Measurements from ENCODE around the gene ADGRA1.

The ADGRA1 gene

GRCh38 chr10:133096616-133097269 is 9.0 kb downstream of the ADGRA1 start:
- TF ChIP-seq TCF12 (IDR thresholded peaks at IDR 0.05; ENCODE audit: low read depth) (no peak), NFIC (IDR thresholded peaks at IDR 0.05) (no peak), EGR1 (IDR thresholded peaks at IDR 0.05) (no peak), EP300 (IDR thresholded peaks at IDR 0.05; ENCODE audit: borderline replicate concordance) (no peak), ZBTB7A (IDR thresholded peaks at IDR 0.05; ENCODE audit: low read depth) (no peak), MAX (IDR thresholded peaks at IDR 0.05) (no peak)

DNA sequence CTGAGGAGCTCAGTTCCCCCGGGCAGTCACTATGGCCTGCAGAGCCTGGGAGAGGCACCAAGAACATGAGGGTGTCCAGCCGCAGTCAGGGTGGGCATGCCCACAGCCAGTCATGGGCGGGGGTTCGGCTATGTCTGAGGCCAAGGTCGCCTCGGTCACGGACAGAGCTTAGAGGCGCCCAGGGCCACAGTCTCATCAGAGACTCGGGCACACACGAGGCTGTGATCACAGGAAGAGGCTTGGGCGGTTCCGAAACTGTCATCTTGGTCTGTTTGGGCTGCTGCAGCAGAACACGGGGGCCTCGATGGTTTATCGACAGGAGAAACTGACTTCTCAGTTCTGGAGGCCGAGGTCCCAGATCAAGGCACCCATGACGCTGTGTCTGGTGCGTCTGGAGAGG is 9.7 kb downstream of the ADGRA1 start:
- TF ChIP-seq ZBTB7A (IDR thresholded peaks at IDR 0.05; ENCODE audit: low read depth) (no peak), YY1 (IDR thresholded peaks at IDR 0.05; ENCODE audit: low read depth) (no peak)

GRCh38 chr10:133097961-133098360 is 10.2 kb downstream of the ADGRA1 start:
- TF ChIP-seq ZBTB7A (IDR thresholded peaks at IDR 0.05; ENCODE audit: low read depth) = no peak
- no peak for TF ChIP-seq USF1 (IDR thresholded peaks at IDR 0.05)
- no peak for TF ChIP-seq TAF1 (IDR thresholded peaks at IDR 0.05; ENCODE audit: low read depth)
- TF ChIP-seq, protein P1, sequence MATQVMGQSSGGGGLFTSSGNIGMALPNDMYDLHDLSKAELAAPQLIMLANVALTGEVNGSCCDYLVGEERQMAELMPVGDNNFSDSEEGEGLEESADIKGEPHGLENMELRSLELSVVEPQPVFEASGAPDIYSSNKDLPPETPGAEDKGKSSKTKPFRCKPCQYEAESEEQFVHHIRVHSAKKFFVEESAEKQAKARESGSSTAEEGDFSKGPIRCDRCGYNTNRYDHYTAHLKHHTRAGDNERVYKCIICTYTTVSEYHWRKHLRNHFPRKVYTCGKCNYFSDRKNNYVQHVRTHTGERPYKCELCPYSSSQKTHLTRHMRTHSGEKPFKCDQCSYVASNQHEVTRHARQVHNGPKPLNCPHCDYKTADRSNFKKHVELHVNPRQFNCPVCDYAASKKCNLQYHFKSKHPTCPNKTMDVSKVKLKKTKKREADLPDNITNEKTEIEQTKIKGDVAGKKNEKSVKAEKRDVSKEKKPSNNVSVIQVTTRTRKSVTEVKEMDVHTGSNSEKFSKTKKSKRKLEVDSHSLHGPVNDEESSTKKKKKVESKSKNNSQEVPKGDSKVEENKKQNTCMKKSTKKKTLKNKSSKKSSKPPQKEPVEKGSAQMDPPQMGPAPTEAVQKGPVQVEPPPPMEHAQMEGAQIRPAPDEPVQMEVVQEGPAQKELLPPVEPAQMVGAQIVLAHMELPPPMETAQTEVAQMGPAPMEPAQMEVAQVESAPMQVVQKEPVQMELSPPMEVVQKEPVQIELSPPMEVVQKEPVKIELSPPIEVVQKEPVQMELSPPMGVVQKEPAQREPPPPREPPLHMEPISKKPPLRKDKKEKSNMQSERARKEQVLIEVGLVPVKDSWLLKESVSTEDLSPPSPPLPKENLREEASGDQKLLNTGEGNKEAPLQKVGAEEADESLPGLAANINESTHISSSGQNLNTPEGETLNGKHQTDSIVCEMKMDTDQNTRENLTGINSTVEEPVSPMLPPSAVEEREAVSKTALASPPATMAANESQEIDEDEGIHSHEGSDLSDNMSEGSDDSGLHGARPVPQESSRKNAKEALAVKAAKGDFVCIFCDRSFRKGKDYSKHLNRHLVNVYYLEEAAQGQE (IDR thresholded peaks at IDR 0.05; ENCODE audit: low read depth) = no peak
- no peak for TF ChIP-seq CREB1 (IDR thresholded peaks at IDR 0.05; ENCODE audit: low read depth)
- TF ChIP-seq RAD21 (IDR thresholded peaks at IDR 0.05; ENCODE audit: low read depth) = no peak
- TF ChIP-seq CEBPB (IDR thresholded peaks at IDR 0.05) = no peak
- TF ChIP-seq YY1 (IDR thresholded peaks at IDR 0.05; ENCODE audit: low read depth) = no peak

DNA sequence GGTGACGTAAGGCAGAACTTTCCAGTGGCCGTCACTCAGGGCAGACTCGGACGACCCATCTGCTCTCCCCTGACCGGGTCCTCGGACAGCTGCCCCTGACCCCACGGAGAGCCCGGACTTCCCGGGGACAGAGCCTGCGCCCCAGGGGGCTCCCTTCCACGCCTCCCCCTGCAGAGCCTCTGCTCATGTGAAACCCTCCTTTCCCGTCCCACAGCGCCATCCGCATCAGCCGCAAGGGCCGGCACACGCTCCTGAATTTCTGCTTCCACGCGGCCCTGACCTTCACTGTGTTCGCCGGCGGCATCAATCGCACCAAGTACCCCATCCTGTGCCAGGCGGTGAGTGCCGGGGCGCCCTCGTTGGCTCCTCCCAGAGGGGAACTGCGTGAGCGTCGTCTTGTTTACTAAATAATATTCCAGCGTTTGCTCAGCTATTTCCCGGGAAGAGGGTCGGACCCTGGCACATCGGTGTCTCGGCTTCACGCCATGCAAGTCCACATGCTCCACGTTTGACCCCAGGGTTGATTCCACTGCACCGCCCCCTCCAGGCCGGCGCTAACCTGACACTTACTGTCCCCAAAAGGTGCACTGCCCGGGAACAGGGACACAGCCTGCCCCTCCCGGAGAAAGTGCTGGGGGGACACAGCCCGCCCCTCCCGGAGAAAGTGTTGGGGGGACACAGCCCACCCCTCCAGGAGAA is 10.9 kb downstream of the ADGRA1 start:
- peak; percentile 32; the same call in 1 of the 2 replicates for TF ChIP-seq MAX (IDR thresholded peaks at IDR 0.05)
- no peak for TF ChIP-seq EP300 (IDR thresholded peaks at IDR 0.05; ENCODE audit: borderline replicate concordance)

- no peak for TF ChIP-seq NFIC (IDR thresholded peaks at IDR 0.05)
- no peak for TF ChIP-seq CEBPB (IDR thresholded peaks at IDR 0.05)
- TF ChIP-seq, protein P1 (IDR thresholded peaks at IDR 0.05; ENCODE audit: low read depth) = no peak
- no peak for TF ChIP-seq TAF1 (IDR thresholded peaks at IDR 0.05; ENCODE audit: low read depth)
- no peak for TF ChIP-seq EP300 (IDR thresholded peaks at IDR 0.05; ENCODE audit: borderline replicate concordance)
- no peak for TF ChIP-seq ZBTB7A (IDR thresholded peaks at IDR 0.05; ENCODE audit: low read depth)
- TF ChIP-seq RAD21 (IDR thresholded peaks at IDR 0.05; ENCODE audit: low read depth) = no peak
- TF ChIP-seq TEAD4 (IDR thresholded peaks at IDR 0.05) = no peak
- no peak for TF ChIP-seq MAX (IDR thresholded peaks at IDR 0.05)
- TF ChIP-seq TCF12 (IDR thresholded peaks at IDR 0.05; ENCODE audit: low read depth) = no peak
- TF ChIP-seq FOXM1 (IDR thresholded peaks at IDR 0.05; ENCODE audit: borderline replicate concordance, low read depth) = no peak
- no peak for TF ChIP-seq USF1 (IDR thresholded peaks at IDR 0.05)
- TF ChIP-seq YY1 (IDR thresholded peaks at IDR 0.05; ENCODE audit: low read depth) = no peak
- no peak for TF ChIP-seq EGR1 (IDR thresholded peaks at IDR 0.05)
- TF ChIP-seq CREB1 (IDR thresholded peaks at IDR 0.05; ENCODE audit: low read depth) = no peak
Measured at GRCh38 chr10:133099571-133099970, 11.8 kb downstream of the ADGRA1 start.

DNA sequence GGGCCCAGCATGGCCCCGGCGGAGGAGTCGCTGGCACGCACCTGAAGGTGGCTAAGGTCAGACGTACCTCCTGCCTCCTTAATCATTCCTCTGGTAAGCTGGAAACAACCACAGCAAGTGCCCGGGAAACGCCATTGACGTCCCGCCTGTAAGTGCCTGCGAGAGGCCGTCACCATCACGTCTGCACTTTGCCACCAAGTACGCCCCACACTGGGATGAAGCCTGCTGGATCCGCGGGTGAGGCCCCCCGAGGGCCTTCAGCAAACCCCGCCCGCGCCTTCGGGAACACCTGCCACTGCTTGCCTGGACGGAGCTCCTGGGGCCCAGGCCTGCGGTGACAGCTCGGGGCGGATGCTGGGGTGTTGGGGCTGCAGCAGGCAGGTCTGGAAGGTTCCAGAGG is 12.5 kb downstream of the ADGRA1 start:
- TF ChIP-seq CEBPB (IDR thresholded peaks at IDR 0.05) = no peak
- no peak for TF ChIP-seq NFIC (IDR thresholded peaks at IDR 0.05)
